Fibroblast of the aortic adventitia (primary cell): ENCODE measurements around the gene PNISR. TPM values are rescaled to one million over a fixed set of nuclear protein-coding genes. Genes with fewer than 3 reads are reported as not detected.

Experiments used
- DNase-seq: peaks from one replicate; pipeline ENCODE4 v3.0.0-alpha.2; 2010; ENCODE audit warnings: low read depth
- H3K4me3 ChIP-seq: 2 replicates; pipeline ENCODE4 v1.5.1; 2011; ENCODE audit warnings: low read depth, mild to moderate bottlenecking, control low read depth, low read length, moderate library complexity
- CTCF ChIP-seq: IDR thresholded peaks from 2 replicates; pipeline ENCODE4 v1.5.1; 2011; ENCODE audit warnings: mild to moderate bottlenecking, low read length, control low read depth, inconsistent platforms; ENCODE audit not compliant: insufficient read depth
- total RNA-seq: library from RNA; depleted of rRNA; stranded (reverse); fragments of >200 nt; gene quantifications from 2 replicates; pipeline ENCODE4 v1.2.3, GENCODE V29; 2012; ENCODE audit warnings: low replicate concordance

The PNISR gene
- total RNA-seq, 1 donor: 69.4 TPM

GRCh38 chr6:99362678-99363268 lies 62.3 kb downstream of the PNISR start:
- TF ChIP-seq CTCF: no peak

GRCh38 chr6:99359800-99360199 lies 65.3 kb downstream of the PNISR start:
- DNase-seq: no peak
- no peak overlapping the region for H3K4me3 ChIP-seq
- TF ChIP-seq CTCF: no peak

More at GRCh38 chr6:99362678-99363268, 62.3 kb downstream of the PNISR start:
- no peak overlapping the region for H3K4me3 ChIP-seq
- DNase-seq: no peak

DNA sequence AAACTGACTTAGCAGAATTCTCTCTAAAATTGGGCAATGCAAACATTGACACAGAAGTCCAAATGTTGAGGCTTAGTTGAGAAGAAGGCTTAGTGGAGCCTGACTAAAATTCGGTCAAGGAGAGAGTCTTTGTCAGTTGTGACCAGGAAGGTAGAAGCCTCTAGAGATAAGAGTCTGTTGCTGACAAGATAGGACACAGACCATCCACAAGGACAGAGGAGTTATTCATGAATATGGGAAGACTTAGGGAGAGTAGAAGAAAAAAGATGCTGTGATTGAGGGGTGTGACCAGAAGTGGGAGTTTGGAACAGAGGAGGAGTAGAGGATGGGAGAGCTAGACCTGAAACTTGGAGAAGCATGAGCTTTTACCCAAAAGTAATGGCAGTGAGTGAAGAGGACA lies 68.5 kb downstream of the PNISR start:
- no peak for TF ChIP-seq CTCF
- no peak overlapping the region for H3K4me3 ChIP-seq

GRCh38 chr6:99354983-99355382 lies 70.1 kb downstream of the PNISR start:
- no peak for DNase-seq
- no peak for TF ChIP-seq CTCF
- no peak overlapping the region for H3K4me3 ChIP-seq

More for the DNA sequence above, 68.5 kb downstream of the PNISR start:
- no peak for DNase-seq

- TF ChIP-seq CTCF: no peak
- DNase-seq: no peak
- no peak overlapping the region for H3K4me3 ChIP-seq
Measured at GRCh38 chr6:99353126-99353525, 72.0 kb downstream of the PNISR start.

DNA sequence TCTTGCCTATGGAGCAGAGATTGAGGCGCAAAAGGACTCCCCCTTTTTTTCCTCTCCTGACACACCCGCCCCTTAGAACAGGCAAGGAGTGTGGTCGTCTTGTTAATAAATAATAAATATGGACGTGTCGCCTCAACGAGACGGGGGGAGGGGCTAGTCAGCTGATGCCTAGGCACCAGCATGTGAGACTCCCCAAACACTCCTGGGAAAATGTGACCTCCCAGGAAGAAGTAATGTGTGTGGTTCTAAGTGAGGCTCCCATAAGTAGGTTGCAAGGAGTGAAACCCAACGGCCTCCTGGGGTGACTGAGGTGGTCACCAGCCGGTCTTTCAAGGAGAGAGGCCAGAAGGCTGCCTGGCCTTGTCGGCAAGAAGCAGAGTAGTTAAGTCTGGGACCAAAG lies 74.5 kb downstream of the PNISR start:
- no peak overlapping the region for H3K4me3 ChIP-seq
- no peak for DNase-seq
- no peak for TF ChIP-seq CTCF
